Esophagus mucosa (tissue), 1 donor: ENCODE measurements around the gene NDRG4. TPM values are rescaled to one million over a fixed set of nuclear protein-coding genes. Genes with fewer than 3 reads are reported as not detected.
"Not testable (repeated sequence)": the region's sequence is repeated elsewhere in the genome, so short reads cannot be mapped to it uniquely, and the experiment has no call there.

ENCODE experiments used
- ATAC-seq: fragments of 200-7000 bp; cut with Tn5 transposase; one replicate; pipeline ENCODE4 v1.9.1; 2020
- total RNA-seq: library from RNA; stranded (reverse); gene quantifications from one replicate; pipeline ENCODE4 v1.2.4, GENCODE V29; 2023
- donor health status: DM: yes; HTN: yes; CAD: no.

The NDRG4 gene
- total RNA-seq, 1 donor from 2014 or later: 31.6 TPM

DNA sequence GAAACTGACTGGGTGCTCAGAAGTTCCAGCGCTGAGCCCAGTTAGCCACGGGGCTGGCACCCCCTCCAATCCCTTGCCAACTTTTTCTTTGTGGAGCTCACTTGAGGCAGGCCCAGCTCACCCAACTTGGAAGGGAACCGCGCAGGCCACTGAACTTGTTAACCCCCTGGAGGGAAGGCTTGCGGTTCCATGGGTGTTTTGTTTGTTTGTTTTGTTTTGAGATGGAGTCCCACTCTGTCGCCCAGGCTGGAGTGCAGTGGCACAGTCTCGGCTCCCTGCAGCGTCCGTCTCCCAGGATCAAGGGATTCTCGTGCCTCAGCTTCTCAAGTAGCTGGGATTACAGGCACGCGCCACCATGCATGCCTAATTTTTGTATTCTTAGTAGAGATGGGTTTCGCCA is 34.1 kb upstream of the NDRG4 start:
- no peak for ATAC-seq

- no peak for ATAC-seq
These were observed 33.5 kb upstream of the NDRG4 start for GRCh38 chr16:58466396-58466795.

DNA sequence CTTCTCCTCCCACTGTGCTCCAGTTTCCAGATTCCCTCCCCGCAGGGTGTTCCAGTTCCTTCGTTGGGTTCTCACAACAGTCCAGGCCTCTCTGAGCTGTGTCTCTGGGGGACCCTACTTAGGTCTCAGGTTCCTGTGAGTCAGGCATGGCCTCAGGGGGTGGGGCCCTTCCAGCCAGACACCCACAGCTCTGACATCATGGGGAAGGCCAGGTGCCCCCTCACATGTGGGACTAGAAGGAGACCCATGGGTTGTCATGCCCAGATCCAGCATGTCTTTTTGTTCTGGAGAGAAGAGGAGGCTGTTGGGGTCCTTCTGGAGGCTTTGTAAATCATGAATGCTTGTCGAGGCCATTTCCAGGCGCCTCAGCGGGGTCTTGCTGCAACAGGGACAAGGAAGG is 32.0 kb upstream of the NDRG4 start:
- ATAC-seq: no peak

DNA sequence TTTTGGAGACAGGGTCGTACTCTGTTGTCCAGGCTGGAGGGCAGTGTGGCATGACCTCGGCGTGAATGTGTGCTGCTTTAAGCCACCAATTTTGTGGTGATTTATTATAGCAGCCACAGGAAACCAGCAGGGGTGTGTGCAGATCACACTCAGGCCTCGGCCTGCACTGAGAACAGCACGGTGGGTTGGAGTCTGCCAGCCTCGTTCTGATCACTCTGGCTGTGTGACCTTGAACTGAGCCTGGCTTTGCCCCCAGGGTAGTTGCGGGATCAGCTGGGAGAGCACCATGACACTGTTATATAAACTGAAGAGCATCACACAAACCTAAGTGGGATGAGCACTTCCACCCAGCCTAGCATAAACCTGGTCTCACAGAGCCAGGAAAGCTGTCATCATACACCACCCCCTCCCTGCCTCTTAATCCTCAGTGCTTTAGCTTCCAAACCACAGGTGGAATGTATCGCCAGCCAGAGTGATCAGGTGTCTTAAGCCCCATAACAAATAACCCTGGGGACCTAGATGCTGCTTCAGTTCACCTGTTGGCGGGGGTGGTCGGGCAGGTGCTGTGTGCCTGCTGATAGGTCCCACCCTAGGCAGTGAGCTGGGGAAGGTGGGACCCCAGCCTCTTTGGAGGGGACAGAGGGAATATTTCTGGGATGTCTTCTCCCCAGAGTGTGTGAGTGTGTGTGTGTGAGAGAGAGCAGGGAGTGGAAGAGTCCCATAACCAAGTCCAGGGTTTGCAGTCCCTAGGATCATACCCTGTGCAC is 28.6 kb upstream of the NDRG4 start:
- no peak for ATAC-seq

GRCh38 chr16:58472266-58472665 is 27.7 kb upstream of the NDRG4 start:
- ATAC-seq: no peak

DNA sequence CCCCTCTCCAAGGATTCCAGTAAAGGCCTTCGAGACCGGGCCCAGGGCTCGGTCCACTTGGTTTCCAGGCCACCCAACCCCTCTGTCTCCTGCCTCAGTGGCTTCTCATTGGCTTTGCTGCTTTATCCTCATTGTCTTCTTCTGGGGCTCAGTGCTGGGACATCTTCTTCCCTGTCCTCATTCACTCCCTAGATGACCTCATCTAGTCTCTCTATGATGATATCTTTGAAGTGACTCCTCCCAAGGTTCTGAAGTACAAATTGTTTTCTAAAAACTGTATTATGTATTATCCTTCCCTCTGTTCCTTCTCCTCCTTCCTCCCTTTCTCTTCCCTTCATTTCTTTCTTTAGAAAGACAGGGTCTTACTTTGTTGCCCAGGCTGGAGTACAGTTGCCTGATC is 27.1 kb upstream of the NDRG4 start:
- ATAC-seq: no peak

- no peak for ATAC-seq
These were observed 25.6 kb upstream of the NDRG4 start for GRCh38 chr16:58474296-58474695.

DNA sequence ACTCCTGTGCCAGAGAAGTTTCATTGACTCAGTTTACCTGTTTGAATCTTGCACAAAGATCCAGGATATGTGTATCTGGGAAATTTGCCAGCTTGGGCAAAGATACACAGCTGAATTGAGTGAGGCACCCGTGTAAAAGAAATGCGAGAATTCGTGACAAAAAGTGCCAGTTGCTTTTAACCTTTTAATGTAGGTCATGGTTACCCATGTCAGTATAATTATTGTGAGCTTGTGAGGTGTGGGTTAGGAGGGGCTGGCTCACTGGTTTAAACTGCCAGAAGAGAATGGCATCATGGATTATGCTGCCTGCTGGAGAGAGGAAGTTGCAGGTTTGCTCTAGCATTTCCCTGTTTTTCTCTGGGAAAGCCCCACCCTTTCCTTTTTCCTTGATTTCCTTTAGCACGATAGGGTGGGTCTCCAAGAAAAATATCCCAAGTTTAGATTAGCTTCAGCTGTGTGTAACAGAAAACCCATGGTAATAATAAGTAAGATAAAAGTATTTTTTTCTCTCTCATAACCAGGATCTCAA is 24.8 kb upstream of the NDRG4 start:
- no peak for ATAC-seq

DNA sequence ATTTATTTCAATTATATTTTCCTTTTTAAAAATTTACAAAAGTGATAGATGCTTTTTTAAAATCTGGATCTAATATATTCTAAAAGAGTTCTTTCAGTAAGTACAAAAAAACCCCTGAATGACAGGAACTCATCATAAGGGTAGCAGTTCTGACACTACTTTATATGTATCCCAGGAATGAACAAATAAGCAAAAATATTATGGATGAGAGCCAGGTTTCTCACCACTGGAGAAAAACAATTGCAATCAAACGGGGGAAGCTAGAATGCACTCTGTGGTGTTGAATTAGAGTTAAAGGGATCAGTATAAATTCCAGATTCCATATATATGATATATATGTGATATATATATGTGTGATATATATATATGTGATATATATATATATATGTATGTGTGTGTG is 23.2 kb upstream of the NDRG4 start:
- no peak for ATAC-seq

DNA sequence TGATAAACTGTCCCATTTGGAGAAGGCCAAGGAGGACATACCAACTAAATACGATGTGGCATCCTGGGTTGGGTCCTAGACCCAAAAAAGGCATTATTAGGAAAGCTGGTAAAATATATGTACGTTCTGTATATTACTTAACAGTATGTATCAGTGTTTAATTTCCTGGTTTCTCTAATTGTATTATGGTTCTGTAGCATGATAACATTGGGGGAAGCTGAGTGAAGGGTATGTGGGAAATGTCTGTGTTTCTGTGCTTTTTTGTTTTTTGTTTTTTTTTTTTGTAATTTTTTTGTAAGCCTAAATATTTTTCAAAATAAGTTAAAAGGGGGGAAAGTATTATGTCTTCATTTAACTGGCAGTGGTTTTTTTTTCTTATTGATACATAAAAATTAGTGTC is 21.5 kb upstream of the NDRG4 start:
- no peak for ATAC-seq

DNA sequence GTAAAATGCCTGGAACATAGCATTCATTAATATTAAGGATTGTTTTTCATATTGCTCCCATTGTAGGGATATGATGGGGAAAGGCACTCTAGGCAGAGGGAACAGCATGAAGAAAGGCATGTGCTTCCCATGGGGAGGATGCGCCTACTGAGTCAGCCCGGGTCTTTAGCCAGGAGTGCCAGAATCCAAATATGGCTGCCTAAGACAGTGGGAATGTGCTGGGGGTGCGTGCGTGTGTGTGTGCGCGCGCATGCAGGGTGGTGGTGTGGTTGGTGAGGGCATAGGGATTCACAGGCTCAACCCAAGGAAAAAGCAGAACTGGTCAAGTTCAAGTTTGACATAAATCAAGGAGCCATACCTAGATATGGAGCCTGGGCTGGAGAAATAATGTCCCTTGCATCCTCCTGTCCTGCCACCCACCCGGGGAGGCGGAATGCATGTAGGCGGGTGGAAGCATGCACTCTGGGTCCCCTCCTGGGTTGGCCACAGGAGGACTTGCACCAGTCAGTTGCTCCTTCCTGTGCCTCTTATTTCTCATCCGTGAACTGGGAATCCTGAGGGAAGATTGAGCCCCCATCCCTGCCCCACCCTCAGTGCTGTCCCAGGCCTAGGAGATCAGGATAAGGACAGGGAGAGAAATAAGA is 18.6 kb upstream of the NDRG4 start:
- ATAC-seq: no peak

DNA sequence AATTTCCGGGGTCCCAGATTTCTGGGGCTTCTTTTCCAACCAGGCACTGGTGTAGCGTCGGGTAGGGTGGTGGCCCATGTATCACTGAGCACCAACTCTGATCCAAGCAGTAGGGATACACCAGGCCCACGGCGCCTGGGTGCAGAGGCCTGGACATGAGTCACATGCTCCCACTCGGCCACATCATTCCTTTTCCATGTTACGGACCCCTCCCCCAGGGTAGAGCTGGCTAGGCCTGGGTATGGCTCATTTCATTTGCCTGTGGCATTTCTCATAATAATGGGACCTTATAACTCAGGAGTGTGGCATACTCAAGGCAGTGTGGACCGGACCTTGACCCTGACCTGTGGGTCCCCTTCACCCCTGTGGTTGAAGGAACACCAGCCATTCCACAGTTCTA is 18.0 kb upstream of the NDRG4 start:
- ATAC-seq: peak; percentile 25

GRCh38 chr16:58485184-58485887 is 14.6 kb upstream of the NDRG4 start:
- no peak for ATAC-seq

DNA sequence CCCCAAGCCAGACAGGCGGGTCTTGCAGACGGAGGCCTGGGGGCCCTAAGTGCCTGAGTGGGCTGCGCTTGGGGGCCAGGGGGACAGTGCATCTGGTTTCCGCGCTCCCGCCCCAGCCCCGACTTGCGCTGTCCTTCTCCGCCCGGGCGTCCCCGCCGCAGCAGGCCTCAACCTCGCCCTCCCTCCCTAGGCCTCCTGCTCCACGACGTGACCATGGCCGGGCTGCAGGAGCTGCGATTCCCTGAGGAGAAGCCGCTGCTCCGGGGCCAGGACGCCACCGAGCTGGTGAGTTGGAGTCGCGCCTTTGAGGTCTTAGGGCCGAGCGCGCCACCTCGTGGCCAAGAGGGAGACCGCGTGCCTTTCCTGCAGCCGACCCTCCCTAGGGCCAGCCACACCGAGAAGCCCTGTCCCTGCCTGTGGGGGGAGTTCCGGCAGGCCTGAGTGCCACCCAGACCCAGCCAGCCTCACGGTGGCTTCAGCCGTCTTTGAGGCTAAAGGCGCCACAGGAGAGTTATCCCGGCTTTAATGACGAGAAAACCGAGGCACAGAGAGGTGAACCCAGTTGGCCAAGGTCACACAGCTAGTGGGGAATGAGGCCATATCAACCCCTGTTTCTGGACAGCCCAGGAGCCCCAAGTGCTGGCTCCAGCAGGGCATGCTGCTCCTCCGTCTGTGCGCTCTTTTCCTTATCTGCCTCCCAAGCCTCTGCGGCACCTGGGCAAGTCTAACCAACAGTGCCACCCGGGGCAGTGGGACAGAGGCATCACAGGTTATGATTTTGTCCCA is 12.2 kb upstream of the NDRG4 start:
- ATAC-seq: peak; percentile 88

GRCh38 chr16:58488531-58488930 is 11.4 kb upstream of the NDRG4 start:
- no peak for ATAC-seq

DNA sequence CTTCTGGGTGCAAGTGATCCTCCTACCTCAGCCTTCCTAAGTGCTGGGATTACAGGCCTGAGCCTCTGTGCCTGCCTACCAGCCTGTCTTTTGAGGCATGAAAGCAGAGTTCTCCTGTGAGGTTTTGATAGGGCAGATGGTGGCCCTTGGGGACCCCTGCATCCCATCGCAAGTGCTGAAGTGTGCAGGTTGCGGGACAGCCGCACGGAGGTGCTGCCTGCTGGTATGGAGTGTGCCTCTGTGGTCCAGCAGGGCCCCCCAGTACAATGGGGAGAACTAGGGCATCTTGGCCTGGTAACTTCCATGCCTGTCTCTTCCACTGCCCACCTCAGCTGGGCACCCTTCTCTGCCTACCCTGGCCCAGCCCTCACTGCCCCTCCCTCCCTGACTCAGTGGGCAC is 9.9 kb upstream of the NDRG4 start:
- no peak for ATAC-seq

DNA sequence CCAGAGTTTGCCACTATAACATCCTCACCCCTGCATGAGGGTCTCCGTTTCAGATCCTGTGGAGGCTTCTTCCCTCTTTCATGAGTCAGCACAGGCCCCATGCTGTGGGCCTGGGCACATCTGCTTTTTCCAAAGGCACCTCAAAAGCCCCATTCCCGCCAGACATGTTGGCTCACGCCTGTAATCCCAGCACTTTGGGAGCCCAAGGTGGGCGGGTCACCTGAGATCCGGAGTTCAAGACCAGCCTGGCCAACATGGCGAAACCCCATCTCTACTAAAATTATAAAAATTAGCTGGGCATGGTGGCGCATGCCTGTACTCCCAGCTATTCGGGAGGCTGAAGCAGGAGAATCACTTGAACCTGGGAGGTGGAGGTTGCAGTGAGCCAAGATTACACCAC is 9.4 kb upstream of the NDRG4 start:
- ATAC-seq: not testable (repeated sequence)

DNA sequence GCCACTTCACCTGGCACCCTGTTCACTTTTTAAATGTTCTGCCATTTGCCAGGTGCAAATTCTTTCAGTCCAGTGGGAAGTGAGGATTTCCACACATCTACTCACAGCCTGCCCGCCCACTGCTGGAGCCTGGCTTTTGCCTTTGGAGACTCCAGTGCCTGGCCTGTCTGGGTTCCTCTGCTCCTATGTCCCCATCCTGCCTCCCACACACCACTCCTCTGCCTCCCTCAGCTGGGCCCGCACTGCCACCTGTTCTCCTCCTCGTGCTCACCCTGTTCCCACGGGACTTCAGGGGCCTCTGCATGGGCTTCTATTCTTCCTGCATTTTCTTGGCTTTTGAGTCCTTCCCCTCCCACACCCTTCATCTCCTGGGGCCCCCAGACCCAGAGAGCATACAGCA is 7.9 kb upstream of the NDRG4 start:
- ATAC-seq: no peak

DNA sequence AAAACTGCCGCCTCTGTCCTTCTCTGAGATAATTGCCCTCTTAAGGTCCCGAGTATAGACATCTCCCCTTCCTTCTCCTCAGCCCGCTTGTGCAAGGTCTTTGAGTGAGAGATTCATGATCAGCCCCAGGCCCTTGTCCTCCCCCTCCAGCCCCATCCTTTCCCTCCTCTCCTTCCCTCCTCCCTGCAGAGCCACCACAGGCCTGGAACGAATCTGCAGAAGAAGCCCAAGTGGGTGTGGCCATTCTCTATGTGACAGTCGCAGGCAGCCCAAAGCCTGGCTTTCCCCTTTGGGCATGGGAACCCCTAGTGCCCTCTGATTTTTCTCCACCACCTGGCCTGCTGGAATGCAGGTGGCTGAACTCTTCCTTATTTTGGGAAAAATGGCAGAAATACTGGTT is 7.2 kb upstream of the NDRG4 start:
- ATAC-seq: no peak

DNA sequence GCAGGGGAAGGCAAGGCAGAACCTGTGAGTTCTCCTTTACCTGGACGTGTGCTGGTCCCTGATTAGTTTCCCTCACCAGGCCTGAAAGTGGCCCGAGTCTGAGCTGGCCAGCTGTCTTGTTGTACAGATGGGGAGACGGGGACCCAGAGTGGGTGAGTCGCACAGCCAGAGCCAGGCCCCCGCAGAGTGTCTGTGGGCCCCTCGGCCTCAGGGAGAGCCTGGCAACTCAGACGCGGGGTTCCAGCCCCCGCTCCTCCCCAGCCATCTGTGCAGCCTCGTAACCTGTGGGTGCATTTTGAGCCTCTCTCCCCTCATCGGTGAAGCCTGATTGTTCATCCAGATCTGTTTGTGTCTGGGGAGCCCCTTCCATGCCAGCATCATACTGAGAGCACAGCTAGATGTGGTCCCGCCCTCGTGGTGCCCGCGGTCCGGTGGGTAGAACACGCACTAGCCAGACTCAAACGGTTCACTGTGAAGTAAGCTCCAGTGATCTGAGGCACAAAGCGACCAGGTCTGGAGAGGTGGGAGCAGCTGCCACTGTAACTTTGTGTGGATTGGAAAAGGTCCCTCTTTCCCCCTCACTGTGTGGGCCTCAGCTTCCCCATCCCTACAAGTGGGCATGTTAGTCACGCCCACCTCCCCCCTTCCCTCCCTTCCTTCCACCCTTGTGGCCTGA is 6.0 kb upstream of the NDRG4 start:
- ATAC-seq: no peak

GRCh38 chr16:58494981-58495520 is 4.9 kb upstream of the NDRG4 start:
- ATAC-seq: peak; percentile 48
